HG03457 (cell line): ENCODE data around the gene ZNF653.
"Not testable (repeated sequence)": the region's sequence is repeated elsewhere in the genome, so short reads cannot be mapped to it uniquely, and the experiment has no call there.

Source experiments
- ATAC-seq: cut with Tn5 transposase; IDR thresholded peaks from one replicate; pipeline ENCODE4 v1.9.1; 2021; ENCODE audit warnings: moderate number of reproducible peaks; ENCODE audit not compliant: unreplicated experiment

The ZNF653 gene

DNA sequence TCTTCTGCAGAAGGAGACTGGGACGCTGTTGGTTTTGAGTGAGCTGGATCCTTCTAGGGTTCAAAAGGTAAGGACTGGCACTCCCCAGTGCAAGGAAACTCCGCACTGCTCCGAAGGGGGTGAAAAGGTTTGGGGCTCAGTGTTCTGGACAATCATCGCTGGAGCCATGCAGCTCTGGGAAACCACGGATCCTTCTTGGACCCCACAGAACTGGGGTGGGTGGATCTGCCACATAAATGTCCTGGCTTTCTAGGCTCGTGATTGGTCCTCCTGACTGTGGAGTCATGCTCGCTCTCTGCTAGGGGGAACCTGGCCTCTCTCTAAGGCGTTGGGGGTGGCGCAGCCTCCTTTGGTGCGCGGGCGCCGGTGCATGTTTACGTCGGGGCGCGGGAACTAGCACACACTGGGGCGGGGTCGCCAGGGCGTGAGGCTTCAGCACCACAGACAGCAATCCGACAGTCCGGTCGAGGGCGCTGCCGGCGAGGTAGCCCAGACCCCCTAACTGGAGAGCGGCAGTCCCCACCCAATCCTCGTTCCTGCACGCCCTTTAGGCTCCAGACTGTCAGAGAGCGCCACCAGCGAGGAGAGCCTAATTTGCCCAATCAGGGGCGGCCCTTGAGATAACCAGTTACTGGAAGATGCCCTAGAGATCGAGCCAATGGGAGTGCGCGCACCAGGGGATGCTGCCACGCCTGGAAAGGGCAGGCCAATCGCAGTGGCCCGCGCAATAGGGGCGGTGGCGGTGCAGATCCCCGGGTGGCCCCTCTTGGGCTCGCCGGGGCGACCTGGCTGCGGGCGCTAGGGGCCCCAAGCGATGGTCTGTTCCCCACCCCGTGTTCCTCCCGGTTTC lies 23.9 kb downstream of the ZNF653 start:
- no peak for ATAC-seq

GRCh38 chr19:11480715-11481533 lies 24.7 kb downstream of the ZNF653 start, which contains the start of gene ELAVL3:
Gene ELAVL3 (minus strand): TSS chr19:11481046. CDS start chr19:11480608, 438 bp downstream.
- ATAC-seq: no peak

DNA sequence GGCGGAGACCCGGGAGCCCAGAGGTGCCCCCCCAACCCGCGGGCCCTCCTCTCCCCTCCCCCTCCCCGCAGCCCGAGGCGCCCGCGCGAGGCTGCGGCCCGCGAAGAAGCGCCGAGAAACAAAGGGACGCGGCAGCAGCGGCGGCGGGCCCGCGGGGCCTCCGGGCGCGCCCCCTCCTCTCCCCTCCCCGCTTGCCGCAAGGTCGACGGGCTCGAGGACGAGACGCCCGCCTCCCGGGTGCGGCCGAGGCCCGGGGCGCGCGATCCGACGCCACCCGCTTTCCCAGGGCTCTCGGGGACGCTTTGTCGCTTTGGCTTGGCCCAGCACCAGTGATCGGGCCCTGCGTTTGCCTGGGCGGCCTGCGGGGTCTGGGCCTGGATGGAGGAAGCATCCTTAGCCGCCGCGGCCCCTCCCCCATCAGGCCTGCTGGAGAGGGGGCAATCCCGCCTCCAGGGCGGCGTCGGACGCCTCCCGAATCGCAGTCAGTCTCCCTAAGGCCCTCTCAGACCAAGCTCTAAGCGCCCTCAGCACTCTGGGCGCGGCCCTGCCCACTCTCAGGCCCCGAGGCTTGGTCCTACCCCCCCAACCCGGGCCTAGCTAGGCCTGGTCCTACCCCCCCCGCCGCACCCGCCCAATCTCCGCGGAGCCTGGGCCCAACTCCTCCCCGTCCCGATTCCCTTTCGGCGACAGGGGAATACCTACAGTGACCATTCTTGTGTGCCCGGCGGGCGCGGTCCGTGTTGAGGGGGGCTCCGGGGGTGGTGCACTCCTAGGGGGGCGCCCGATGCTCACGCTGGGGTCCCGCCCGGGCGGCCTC lies 25.5 kb downstream of the ZNF653 start:
- ATAC-seq: no peak

GRCh38 chr19:11479090-11479897 lies 26.3 kb downstream of the ZNF653 start:
- no peak for ATAC-seq

GRCh38 chr19:11478167-11479089 lies 27.2 kb downstream of the ZNF653 start:
- no peak for ATAC-seq

GRCh38 chr19:11475861-11476260 lies 29.8 kb downstream of the ZNF653 start:
- no peak for ATAC-seq

DNA sequence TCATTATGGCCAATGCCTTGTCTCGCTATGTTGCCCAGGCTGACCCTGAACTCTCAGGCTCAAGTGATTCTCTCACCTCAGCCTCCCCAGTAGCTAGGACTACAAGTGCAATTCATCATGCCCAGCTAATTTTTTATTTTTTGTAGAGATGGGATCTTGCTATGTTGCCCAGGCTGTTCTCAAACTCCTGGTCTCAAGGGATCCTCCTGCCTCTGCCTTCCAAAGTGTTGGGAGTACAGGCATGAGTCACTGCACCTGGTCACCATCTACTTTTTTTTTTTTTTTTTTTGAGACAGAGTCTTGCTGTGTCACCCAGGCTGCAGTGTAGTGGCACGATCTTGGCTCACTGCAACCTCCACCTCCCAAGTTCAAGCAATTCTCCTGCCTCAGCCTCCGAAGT lies 30.3 kb downstream of the ZNF653 start:
- not testable (repeated sequence) for ATAC-seq

DNA sequence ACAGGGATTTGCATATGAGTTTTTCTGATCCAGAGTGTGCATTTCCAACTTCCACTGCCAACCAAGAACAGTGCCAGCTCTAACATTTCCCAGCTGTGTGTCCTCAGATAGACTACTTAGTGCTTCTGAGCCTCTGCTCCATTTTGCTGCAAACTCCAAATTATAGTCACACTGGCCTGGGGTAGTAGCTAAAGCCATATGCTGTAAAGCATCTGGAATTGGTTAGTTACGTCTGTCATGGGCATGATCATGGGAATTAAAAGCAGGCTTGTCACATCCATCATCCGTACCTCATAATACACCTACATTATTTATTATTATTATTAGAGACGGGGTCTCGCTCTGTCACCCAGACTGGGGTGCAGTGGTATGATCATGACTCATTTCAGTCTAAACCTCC lies 31.9 kb downstream of the ZNF653 start:
- no peak for ATAC-seq

DNA sequence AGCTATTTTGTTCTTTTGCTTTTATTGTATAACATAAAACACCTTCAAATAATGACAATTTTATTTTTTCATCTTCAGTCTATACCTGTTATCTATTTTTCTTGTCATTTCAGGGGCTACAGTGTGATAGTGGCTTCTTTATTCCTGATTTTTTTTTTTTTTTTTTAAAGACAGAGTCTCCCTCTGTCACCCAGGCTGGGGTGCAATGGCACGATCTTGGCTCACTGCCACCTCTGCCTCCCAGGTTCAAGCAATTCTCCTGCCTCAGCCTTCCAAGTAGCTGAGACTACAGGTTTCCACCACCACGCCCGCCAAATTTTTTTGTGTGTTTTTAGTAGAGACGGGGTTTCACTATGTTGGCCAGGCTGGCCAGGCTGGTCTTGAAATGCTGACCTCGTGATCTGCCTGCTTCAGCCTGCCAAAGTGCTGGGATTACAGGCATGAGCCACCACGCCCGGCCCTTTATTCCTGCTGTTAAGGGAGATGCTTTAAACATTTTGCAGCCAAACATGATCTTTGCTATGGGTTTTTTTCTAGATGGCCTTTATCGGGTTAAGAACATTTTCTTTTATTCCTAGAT lies 37.3 kb downstream of the ZNF653 start:
- ATAC-seq: not testable (repeated sequence)

GRCh38 chr19:11465600-11465999 lies 40.0 kb downstream of the ZNF653 start:
- ATAC-seq: no peak

DNA sequence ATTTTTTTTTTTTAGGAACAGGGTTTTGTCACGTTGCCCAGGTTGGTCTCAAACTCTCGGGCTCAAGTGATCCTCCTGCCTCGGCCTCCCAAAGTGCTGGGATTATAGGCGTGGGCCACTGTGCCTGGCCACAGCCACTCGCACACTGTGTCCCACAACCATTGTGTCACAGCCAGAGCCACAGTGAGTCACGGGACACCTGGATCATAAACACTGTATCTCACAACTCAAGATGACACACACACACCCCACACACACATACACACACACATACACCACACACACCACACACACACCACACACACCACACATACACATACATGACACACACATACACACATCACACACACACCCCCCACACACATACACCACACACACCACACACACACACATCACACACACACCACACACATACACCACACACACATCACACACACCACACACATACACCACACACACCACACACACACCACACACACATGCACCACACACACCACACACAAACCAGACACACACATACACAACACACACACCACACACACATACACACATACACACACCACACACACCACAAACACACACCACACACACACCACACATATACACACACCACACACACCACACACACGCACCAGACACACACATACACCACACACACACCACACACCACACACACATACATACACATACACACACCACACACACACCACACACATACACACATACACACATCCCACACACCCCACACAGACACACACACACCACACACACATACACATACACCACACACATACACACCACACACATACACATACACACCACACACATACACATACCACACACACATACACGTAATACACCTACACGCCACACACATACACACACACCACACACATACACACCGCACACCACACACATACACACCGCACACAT lies 41.0 kb downstream of the ZNF653 start:
- ATAC-seq: no peak

DNA sequence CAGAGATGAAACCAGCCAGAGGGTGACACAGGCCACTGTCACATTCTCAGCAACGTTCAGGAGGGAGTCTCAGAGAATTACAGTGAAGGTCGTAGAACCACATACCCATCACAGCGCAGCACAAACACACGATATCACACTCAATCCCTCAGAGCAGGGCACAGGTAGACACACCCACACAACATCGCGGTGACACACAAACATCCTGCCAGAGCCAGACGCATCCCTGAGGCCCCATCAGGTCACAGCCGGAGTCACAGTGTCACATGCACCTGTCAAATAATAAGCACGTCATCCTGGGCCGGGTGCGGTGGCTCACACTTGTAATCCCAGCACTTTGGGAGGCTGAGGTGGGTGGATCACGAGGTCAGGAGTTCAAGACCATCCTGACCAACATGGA lies 42.2 kb downstream of the ZNF653 start:
- no peak for ATAC-seq

DNA sequence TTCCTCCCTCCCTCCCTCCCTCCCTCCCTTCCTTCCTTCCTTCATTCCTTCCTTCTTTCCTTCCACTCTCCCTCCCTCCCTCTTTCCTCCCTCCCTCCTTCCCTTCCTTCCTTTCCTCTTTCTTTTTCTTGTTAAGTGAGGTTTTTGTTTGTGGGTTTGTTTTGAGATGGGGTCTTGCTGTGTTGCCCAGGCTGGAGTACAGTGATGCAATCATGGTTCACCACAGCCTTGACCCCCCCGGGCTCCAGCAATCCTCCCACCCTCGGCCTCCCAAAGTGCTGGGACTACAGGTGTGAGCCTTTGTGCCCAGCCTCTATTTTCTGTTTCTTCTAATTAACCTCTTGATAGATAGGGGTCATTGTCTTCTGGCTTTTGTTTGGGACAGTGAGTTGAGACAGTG lies 44.2 kb downstream of the ZNF653 start:
- ATAC-seq: no peak

DNA sequence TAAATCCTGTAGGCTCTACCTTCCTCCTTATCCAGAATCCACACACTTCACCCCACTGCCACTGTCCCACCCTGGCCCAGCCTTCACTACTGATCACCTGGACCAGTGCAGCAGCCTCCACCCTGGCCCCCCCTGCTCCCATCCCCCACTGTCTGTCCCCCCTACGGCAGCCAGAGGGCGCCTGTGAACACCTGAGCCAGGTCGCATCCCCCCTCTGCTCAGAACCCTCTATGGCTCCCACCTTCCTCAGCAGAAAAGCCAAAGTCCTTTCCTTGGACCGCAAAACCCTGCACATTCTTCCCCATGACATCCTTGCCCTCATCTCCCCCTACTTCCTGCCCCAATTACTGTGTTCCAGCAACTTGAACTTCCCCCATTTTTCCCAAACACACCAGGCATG lies 45.4 kb downstream of the ZNF653 start:
- ATAC-seq: no peak

DNA sequence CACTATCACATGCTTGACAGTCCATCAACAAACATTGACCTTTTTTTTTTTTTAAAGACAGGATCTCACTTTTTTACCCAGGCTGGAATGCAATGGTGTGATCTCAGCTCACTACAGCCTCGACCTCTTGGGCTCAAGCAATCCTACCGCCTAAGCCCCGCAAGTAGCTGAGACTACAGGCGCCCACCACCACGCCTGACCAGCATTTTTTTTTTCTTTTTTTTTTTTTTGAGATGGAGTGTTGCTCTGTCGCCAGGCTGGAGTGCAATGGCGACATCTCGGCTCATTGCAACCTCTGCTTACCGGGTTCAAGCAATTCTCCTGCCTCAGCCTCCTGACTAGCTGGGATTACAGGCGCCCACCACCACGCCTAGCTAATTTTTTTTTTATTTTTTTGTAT lies 46.7 kb downstream of the ZNF653 start:
- not testable (repeated sequence) for ATAC-seq

GRCh38 chr19:11458236-11458900 lies 47.3 kb downstream of the ZNF653 start:
- ATAC-seq: no peak

GRCh38 chr19:11457831-11458230 lies 47.8 kb downstream of the ZNF653 start:
- ATAC-seq: no peak
